ENCODE data around the gene TIAM2.

DNA sequence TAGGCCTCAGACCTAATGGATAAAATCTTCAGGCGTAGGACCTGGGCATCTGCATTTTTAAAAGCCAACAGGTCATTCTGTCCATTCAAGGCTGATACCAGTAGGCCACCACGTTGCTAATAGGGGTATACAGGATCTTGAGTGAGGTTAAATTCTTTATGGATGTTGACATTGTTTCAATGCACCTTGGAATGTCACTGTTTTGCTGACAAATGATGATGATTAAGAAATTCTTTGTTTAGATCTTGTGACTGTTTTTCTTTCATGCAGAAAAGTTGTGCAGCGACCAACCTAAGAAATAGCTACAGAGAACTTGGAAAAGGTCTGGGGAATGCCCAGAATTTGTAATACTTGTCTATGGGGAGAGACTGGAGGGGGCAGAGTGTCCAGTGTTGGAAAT lies 167.6 kb downstream of the TIAM2 start:
- TF ChIP-seq, protein P1, sequence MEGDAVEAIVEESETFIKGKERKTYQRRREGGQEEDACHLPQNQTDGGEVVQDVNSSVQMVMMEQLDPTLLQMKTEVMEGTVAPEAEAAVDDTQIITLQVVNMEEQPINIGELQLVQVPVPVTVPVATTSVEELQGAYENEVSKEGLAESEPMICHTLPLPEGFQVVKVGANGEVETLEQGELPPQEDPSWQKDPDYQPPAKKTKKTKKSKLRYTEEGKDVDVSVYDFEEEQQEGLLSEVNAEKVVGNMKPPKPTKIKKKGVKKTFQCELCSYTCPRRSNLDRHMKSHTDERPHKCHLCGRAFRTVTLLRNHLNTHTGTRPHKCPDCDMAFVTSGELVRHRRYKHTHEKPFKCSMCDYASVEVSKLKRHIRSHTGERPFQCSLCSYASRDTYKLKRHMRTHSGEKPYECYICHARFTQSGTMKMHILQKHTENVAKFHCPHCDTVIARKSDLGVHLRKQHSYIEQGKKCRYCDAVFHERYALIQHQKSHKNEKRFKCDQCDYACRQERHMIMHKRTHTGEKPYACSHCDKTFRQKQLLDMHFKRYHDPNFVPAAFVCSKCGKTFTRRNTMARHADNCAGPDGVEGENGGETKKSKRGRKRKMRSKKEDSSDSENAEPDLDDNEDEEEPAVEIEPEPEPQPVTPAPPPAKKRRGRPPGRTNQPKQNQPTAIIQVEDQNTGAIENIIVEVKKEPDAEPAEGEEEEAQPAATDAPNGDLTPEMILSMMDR (IDR thresholded peaks at IDR 0.05) = no peak
- no peak for TF ChIP-seq POLR2A (IDR thresholded peaks at IDR 0.05)
